GM23338 (cell line): Measurements from ENCODE around the gene ZNF311. TPM values are rescaled to one million over a fixed set of nuclear protein-coding genes. Genes with fewer than 3 reads are reported as not detected.

ENCODE experiments used
- ATAC-seq: fragments of 200-7000 bp; cut with Tn5 transposase; 3 replicates; pipeline ENCODE4 v1.9.1; 2020
- DNase-seq: peaks from one replicate; pipeline ENCODE4 v3.0.0-alpha.2; 2015; ENCODE audit warnings: low spot score
- H2AFZ ChIP-seq: fragments of 200-600 bp; sonication (generic); 2 replicates; pipeline ENCODE4 v1.8.0; 2016; ENCODE audit warnings: antibody characterized with exemption, mild to moderate bottlenecking, moderate library complexity
- H3F3A ChIP-seq: fragments of 200-600 bp; sonication (generic); replicated peaks from 2 replicates; pipeline ENCODE4 v1.8.0; 2017; ENCODE audit warnings: antibody characterized with exemption, mixed run types, low read depth
- H3K27ac ChIP-seq: fragments of 200-600 bp; sonication (generic); 2 replicates; pipeline ENCODE4 v1.6.1; 2016; ENCODE audit warnings: low read depth
- H3K27me3 ChIP-seq: fragments of 200-600 bp; sonication (generic); 2 replicates; pipeline ENCODE4 v1.8.0; 2016; ENCODE audit warnings: mild to moderate bottlenecking, mixed run types, moderate library complexity; ENCODE audit not compliant: insufficient read depth
- H3K36me3 ChIP-seq: fragments of 200-600 bp; sonication (generic); 2 replicates; pipeline ENCODE4 v1.8.0; 2016; ENCODE audit warnings: mild to moderate bottlenecking; ENCODE audit not compliant: insufficient read depth
- H3K4me1 ChIP-seq: fragments of 200-600 bp; sonication (generic); 2 replicates; pipeline ENCODE4 v1.8.0; 2016; ENCODE audit warnings: mild to moderate bottlenecking, moderate library complexity; ENCODE audit not compliant: insufficient read depth
- H3K4me2 ChIP-seq: fragments of 200-600 bp; sonication (generic); 2 replicates; pipeline ENCODE4 v1.7.1; 2017; ENCODE audit warnings: mixed run types
- H3K4me3 ChIP-seq: fragments of 200-600 bp; sonication (generic); 2 replicates; pipeline ENCODE4 v1.6.1; 2016; ENCODE audit warnings: mixed run types
- H3K79me2 ChIP-seq: fragments of 200-600 bp; sonication (generic); replicated peaks from 2 replicates; pipeline ENCODE4 v1.8.0; 2017; ENCODE audit warnings: mild to moderate bottlenecking; ENCODE audit not compliant: insufficient read depth
- H3K9me2 ChIP-seq: fragments of 200-600 bp; sonication (generic); 2 replicates; pipeline ENCODE4 v1.8.0; 2017; ENCODE audit not compliant: insufficient read depth
- H4K20me1 ChIP-seq: fragments of 200-600 bp; sonication (generic); replicated peaks from 2 replicates; pipeline ENCODE4 v1.8.0; 2017; ENCODE audit warnings: mild to moderate bottlenecking; ENCODE audit not compliant: insufficient read depth
- H3K27ac Mint-ChIP-seq: 2 replicates; pipeline ENCODE4 v1.8.0; 2020; ENCODE audit warnings: inconsistent platforms, mild to moderate bottlenecking, moderate library complexity, mixed read lengths
- H3K27me3 Mint-ChIP-seq: 3 replicates; pipeline ENCODE4 v1.8.0; 2022; ENCODE audit warnings: low read depth, mild to moderate bottlenecking, moderate library complexity, mixed read lengths, inconsistent platforms; ENCODE audit not compliant: insufficient read depth, poor library complexity
- H3K36me3 Mint-ChIP-seq: 3 replicates; pipeline ENCODE4 v1.8.0; 2021; ENCODE audit warnings: low read depth, mild to moderate bottlenecking, inconsistent platforms, moderate library complexity, mixed read lengths
- H3K4me1 Mint-ChIP-seq: 3 replicates; pipeline ENCODE4 v1.8.0; 2020; ENCODE audit warnings: mild to moderate bottlenecking, inconsistent platforms, mixed read lengths
- H3K4me3 Mint-ChIP-seq: 3 replicates; pipeline ENCODE4 v1.8.0; 2021; ENCODE audit warnings: moderate library complexity, mild to moderate bottlenecking, inconsistent platforms, mixed read lengths
- H3K9me3 Mint-ChIP-seq: 3 replicates; pipeline ENCODE4 v1.8.0; 2020; ENCODE audit warnings: moderate library complexity, mild to moderate bottlenecking, inconsistent platforms, mixed read lengths
- CREB1 ChIP-seq: fragments of 250-450 bp; sonication (Bioruptor Pico); IDR thresholded peaks from 2 replicates; pipeline ENCODE4 v1.5.0; 2020; ENCODE audit warnings: low read depth, mild to moderate bottlenecking, moderate library complexity
- JUNB ChIP-seq: IDR thresholded peaks from one replicate; pipeline ENCODE4 v1.6.1; 2016; ENCODE audit warnings: antibody characterized with exemption; ENCODE audit not compliant: unreplicated experiment
- NANOG ChIP-seq: IDR thresholded peaks from 2 replicates; pipeline ENCODE4 v1.6.1; 2016; ENCODE audit warnings: antibody characterized with exemption, borderline replicate concordance
- POLR2AphosphoS5 ChIP-seq: IDR thresholded peaks from 2 replicates; pipeline ENCODE4 v1.6.1; 2016; ENCODE audit warnings: antibody characterized with exemption, low read depth
- polyA plus RNA-seq: library from polyadenylated mRNA; unstranded; fragments of >200 nt; fragmentation: Nextera tagmentation; extraction: Ambion mirVana; gene quantifications from 2 replicates; pipeline ENCODE4 v1.2.1, GENCODE V29; 2016
- total RNA-seq: library from RNA; depleted of rRNA; stranded (reverse); fragments of >200 nt; shearing (Covaris generic); gene quantifications from 2 replicates; pipeline ENCODE4 v1.2.3, GENCODE V29; 2014
- TF ChIP-seq, protein P1 (sequence below): fragments of 250-450 bp; sonication (Bioruptor Pico); IDR thresholded peaks from 2 replicates; pipeline ENCODE4 v1.5.0; 2020; ENCODE audit warnings: mild to moderate bottlenecking, moderate library complexity
- TF ChIP-seq, protein P2 (sequence below): IDR thresholded peaks from 2 replicates; pipeline ENCODE4 v1.6.1; 2016; ENCODE audit warnings: antibody characterized with exemption
- TF ChIP-seq, protein P3 (sequence below): IDR thresholded peaks from one replicate; pipeline ENCODE4 v1.6.1; 2018; ENCODE audit warnings: antibody characterized with exemption; ENCODE audit not compliant: unreplicated experiment

ZNF311 gene
- total and polyA plus RNA-seq, 2 experiments from 2014 or later: 1.5 to 1.8 TPM

DNA sequence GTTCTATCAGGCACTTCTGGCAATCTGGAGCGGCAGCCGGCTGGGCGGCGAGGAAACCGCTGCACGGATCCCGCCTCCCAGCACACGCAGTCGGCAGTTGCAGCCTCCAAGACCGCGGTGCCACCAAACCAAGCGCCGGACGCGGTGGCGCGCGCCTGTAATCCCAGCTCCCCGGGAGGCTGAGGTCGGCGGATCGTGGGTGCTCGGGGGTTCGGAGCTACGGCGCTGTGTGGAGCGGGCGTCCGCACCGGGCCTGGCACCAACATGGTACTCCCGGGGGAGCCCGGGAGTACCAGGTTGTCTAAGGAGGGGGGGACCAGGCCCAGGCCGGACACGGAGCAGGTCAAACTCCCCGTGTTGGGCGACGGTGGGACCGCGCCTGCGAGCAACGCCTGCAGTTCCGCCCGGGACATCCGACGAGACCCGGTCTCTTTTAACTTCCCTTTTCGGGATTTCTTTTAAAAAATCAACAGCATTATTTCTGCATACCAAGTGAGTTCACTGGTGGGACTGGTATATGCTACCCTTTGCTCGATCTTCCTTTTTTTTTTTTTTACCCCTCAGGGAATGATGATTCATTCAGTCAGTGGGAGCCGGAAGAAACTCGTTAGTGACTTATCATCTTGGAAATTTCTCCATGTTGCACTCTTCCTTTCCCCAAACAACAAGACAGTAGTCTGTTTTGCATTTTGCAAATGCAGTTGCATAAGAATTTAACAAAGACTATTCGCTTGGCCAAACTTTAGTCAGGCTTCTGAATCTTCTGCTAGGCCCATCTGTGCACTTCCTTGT, 27.6 kb downstream of the ZNF311 start:
- DNase-seq (peak; percentile 75), ATAC-seq (peak; percentile 62)
- Histone ChIP-seq H3K36me3 (no peaks in the 10 kb centered on the region), H3F3A (peaks cover 8% of the 10 kb centered on the region; the same call in 1 of the 2 replicates), H2AFZ (peak overlapping the region; percentile 88), H3K27me3 (peaks cover 38% of the 10 kb centered on the region), H3K27ac (no peak overlapping the region), H3K9me2 (no peaks in the 10 kb centered on the region), H4K20me1 (no peaks in the 10 kb centered on the region), H3K4me3 (peak overlapping the region; percentile 69), H3K79me2 (no peaks in the 10 kb centered on the region), H3K4me2 (peak overlapping the region; percentile 76), H3K4me1 (peaks cover 23% of the 10 kb centered on the region; the same call in 1 of the 2 replicates)
- Mint-ChIP-seq H3K9me3 (peaks cover 10% of the 10 kb centered on the region), H3K27me3 (peaks cover 21% of the 10 kb centered on the region), H3K36me3 (peaks cover 4% of the 10 kb centered on the region; the same call in 1 of the 3 replicates), H3K27ac (no peak overlapping the region), H3K4me3 (peak overlapping the region; percentile 79), H3K4me1 (peaks cover 36% of the 10 kb centered on the region)
- peak; percentile 10; the same call in 1 of the 2 replicates for TF ChIP-seq CREB1 (CRISPR knock-in tag)
- TF ChIP-seq, protein P1, sequence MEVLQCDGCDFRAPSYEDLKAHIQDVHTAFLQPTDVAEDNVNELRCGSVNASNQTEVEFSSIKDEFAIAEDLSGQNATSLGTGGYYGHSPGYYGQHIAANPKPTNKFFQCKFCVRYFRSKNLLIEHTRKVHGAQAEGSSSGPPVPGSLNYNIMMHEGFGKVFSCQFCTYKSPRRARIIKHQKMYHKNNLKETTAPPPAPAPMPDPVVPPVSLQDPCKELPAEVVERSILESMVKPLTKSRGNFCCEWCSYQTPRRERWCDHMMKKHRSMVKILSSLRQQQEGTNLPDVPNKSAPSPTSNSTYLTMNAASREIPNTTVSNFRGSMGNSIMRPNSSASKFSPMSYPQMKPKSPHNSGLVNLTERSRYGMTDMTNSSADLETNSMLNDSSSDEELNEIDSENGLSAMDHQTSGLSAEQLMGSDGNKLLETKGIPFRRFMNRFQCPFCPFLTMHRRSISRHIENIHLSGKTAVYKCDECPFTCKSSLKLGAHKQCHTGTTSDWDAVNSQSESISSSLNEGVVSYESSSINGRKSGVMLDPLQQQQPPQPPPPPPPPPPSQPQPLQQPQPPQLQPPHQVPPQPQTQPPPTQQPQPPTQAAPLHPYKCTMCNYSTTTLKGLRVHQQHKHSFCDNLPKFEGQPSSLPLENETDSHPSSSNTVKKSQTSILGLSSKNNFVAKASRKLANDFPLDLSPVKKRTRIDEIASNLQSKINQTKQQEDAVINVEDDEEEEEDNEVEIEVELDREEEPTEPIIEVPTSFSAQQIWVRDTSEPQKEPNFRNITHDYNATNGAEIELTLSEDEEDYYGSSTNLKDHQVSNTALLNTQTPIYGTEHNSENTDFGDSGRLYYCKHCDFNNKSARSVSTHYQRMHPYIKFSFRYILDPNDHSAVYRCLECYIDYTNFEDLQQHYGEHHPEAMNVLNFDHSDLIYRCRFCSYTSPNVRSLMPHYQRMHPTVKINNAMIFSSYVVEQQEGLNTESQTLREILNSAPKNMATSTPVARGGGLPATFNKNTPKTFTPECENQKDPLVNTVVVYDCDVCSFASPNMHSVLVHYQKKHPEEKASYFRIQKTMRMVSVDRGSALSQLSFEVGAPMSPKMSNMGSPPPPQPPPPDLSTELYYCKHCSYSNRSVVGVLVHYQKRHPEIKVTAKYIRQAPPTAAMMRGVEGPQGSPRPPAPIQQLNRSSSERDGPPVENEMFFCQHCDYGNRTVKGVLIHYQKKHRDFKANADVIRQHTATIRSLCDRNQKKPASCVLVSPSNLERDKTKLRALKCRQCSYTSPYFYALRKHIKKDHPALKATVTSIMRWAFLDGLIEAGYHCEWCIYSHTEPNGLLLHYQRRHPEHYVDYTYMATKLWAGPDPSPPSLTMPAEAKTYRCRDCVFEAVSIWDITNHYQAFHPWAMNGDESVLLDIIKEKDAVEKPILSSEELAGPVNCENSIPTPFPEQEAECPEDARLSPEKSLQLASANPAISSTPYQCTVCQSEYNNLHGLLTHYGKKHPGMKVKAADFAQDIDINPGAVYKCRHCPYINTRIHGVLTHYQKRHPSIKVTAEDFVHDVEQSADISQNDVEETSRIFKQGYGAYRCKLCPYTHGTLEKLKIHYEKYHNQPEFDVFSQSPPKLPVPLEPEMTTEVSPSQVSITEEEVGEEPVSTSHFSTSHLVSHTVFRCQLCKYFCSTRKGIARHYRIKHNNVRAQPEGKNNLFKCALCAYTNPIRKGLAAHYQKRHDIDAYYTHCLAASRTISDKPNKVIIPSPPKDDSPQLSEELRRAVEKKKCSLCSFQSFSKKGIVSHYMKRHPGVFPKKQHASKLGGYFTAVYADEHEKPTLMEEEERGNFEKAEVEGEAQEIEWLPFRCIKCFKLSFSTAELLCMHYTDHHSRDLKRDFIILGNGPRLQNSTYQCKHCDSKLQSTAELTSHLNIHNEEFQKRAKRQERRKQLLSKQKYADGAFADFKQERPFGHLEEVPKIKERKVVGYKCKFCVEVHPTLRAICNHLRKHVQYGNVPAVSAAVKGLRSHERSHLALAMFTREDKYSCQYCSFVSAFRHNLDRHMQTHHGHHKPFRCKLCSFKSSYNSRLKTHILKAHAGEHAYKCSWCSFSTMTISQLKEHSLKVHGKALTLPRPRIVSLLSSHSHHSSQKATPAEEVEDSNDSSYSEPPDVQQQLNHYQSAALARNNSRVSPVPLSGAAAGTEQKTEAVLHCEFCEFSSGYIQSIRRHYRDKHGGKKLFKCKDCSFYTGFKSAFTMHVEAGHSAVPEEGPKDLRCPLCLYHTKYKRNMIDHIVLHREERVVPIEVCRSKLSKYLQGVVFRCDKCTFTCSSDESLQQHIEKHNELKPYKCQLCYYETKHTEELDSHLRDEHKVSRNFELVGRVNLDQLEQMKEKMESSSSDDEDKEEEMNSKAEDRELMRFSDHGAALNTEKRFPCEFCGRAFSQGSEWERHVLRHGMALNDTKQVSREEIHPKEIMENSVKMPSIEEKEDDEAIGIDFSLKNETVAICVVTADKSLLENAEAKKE (CRISPR knock-in tag): no peak

DNA sequence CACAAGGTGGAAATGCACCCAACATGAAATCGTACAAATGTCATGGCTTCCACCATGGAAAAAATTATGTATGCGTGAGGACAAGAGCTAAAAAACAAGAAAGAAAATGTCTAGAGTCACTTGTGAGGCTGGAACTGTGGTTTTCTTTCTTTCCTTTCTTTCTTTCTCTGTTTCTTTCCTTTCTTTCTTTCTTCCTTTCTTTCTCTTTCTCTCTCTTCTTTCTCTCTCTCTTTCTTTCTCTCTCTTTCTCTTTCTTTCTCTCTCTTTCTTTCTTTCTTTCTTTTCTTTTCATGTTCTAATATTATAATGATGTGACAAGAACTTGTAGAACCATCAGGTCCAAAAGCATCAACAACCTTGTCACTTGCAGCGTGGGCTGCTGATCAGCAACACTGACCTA, 28.4 kb downstream of the ZNF311 start:
- peaks cover 23% of the 10 kb centered on the region; the same call in 1 of the 2 replicates for H3K4me1 ChIP-seq
- H3K9me2 ChIP-seq: no peaks in the 10 kb centered on the region
- peak overlapping the region; percentile 79 for H3K4me3 Mint-ChIP-seq
- H3K36me3 ChIP-seq: no peaks in the 10 kb centered on the region
- H3K4me2 ChIP-seq: peak overlapping the region; percentile 76
- H3K9me3 Mint-ChIP-seq: peaks cover 5% of the 10 kb centered on the region
- H3K4me1 Mint-ChIP-seq: peaks cover 36% of the 10 kb centered on the region
- H3K4me3 ChIP-seq: peak overlapping the region; percentile 69
- peak overlapping the region; percentile 88; the same call in 1 of the 2 replicates for H2AFZ ChIP-seq
- no peak for DNase-seq
- H3K27me3 ChIP-seq: peaks cover 38% of the 10 kb centered on the region
- no peaks in the 10 kb centered on the region for H3K79me2 ChIP-seq
- peaks cover 8% of the 10 kb centered on the region; the same call in 1 of the 2 replicates for H3F3A ChIP-seq
- H3K27me3 Mint-ChIP-seq: peaks cover 16% of the 10 kb centered on the region
- H3K36me3 Mint-ChIP-seq: no peaks in the 10 kb centered on the region
- ATAC-seq: no peak
- no peak overlapping the region for H3K27ac Mint-ChIP-seq
- H3K27ac ChIP-seq: no peak overlapping the region
- no peaks in the 10 kb centered on the region for H4K20me1 ChIP-seq
- TF ChIP-seq POLR2AphosphoS5: no peak
- TF ChIP-seq, protein P2, sequence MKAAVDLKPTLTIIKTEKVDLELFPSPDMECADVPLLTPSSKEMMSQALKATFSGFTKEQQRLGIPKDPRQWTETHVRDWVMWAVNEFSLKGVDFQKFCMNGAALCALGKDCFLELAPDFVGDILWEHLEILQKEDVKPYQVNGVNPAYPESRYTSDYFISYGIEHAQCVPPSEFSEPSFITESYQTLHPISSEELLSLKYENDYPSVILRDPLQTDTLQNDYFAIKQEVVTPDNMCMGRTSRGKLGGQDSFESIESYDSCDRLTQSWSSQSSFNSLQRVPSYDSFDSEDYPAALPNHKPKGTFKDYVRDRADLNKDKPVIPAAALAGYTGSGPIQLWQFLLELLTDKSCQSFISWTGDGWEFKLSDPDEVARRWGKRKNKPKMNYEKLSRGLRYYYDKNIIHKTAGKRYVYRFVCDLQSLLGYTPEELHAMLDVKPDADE: no peak
- no peak for TF ChIP-seq JUNB
- TF ChIP-seq, protein P3, sequence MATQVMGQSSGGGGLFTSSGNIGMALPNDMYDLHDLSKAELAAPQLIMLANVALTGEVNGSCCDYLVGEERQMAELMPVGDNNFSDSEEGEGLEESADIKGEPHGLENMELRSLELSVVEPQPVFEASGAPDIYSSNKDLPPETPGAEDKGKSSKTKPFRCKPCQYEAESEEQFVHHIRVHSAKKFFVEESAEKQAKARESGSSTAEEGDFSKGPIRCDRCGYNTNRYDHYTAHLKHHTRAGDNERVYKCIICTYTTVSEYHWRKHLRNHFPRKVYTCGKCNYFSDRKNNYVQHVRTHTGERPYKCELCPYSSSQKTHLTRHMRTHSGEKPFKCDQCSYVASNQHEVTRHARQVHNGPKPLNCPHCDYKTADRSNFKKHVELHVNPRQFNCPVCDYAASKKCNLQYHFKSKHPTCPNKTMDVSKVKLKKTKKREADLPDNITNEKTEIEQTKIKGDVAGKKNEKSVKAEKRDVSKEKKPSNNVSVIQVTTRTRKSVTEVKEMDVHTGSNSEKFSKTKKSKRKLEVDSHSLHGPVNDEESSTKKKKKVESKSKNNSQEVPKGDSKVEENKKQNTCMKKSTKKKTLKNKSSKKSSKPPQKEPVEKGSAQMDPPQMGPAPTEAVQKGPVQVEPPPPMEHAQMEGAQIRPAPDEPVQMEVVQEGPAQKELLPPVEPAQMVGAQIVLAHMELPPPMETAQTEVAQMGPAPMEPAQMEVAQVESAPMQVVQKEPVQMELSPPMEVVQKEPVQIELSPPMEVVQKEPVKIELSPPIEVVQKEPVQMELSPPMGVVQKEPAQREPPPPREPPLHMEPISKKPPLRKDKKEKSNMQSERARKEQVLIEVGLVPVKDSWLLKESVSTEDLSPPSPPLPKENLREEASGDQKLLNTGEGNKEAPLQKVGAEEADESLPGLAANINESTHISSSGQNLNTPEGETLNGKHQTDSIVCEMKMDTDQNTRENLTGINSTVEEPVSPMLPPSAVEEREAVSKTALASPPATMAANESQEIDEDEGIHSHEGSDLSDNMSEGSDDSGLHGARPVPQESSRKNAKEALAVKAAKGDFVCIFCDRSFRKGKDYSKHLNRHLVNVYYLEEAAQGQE: no peak
- no peak for TF ChIP-seq NANOG
